ENCODE results near the gene ZNF75A.
A peak's percentile ranks its signal among the peaks of the same experiment; 100 is the strongest.
"Not testable (repeated sequence)": the region's sequence is repeated elsewhere in the genome, so short reads cannot be mapped to it uniquely, and the experiment has no call there.

ZNF75A gene

GRCh38 chr16:3305109-3306068 lies at the start of gene ZNF75A, which contains the start of gene TIGD7:
ZNF75A (plus strand) TSS chr16:3305497; CDS start chr16:3308429, 2,932 bp downstream.
TIGD7 (minus strand) TSS chr16:3305430; CDS start chr16:3300614, 4,816 bp downstream.
- no peaks in the 10 kb centered on the region for H3K4me1 ChIP-seq (ENCODE audit: control insufficient read depth, insufficient read depth, low read length)
- H3K4me3 ChIP-seq (ENCODE audit: low read depth, low read length) = peak within 1 kb of the TSS; percentile 87
- peak within 1 kb of the TSS; percentile 96 for H3K9ac ChIP-seq (ENCODE audit: low read length)
- H3K27ac ChIP-seq (ENCODE audit: low read depth, low read length) = peak within 1 kb of the TSS; percentile 93
- H3K9me3 ChIP-seq (ENCODE audit: control insufficient read depth, insufficient read depth, low read depth, low read length) = peaks cover 65% of the 10 kb centered on the region
- peaks cover 45% of the 10 kb centered on the region for H3K36me3 ChIP-seq (ENCODE audit: control insufficient read depth, insufficient read depth, low read length)
- H3K27me3 ChIP-seq (ENCODE audit: control insufficient read depth, insufficient read depth, low read length) = no peaks in the 10 kb centered on the region

DNA sequence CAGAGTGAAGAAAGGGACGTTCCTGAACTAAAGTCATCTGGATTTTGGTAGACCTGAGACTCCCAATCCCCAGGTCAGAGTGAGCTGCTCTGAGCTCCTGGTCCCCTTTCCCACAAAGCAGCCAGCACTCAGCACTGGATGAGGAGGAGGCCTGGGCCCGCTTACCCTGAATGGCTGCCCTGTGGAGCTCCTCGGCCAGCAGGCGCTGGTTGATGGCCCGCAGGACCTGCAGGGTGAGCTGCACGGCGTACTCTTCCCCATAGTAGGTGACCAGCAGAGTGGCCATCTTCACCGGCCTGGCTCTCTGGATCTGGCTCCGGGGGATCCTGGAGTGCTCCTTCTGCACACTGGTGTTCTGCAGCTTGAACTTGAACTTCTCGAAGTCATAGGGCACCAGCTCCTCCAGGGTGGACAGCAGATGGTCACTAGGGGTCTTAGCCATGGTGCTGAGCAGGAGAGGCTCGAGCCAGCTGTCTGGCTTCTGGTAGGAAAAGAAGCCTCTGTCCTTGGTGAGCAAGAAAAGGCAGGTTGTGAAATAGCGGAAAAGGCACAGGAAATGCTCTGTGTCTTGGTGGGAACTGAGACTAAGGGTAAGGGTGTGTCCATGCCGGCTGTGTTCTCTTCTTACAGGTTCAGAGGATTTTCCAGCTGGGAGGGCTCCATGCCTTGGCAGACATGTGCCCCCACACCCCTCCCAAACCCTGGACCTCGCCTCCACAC lies 49.0 kb upstream of the ZNF75A start, which contains the start of gene MEFV:
Gene MEFV (minus strand): TSS at position 488 of the 720 bp plus-strand sequence. CDS start 46 bp downstream, at position 442.
- H3K4me3 ChIP-seq (ENCODE audit: low read depth, low read length) = no peak within 1 kb of the TSS
- no peak within 1 kb of the TSS for H3K27ac ChIP-seq (ENCODE audit: low read depth, low read length)
- H3K27me3 ChIP-seq (ENCODE audit: control insufficient read depth, insufficient read depth, low read length) = peaks cover 5% of the 10 kb centered on the region; the same call in 1 of the 2 replicates
- no peaks in the 10 kb centered on the region for H3K4me1 ChIP-seq (ENCODE audit: control insufficient read depth, insufficient read depth, low read length)
- H3K36me3 ChIP-seq (ENCODE audit: control insufficient read depth, insufficient read depth, low read length) = no peaks in the 10 kb centered on the region
- H3K9me3 ChIP-seq (ENCODE audit: control insufficient read depth, insufficient read depth, low read depth, low read length) = no peaks in the 10 kb centered on the region
- H3K9ac ChIP-seq (ENCODE audit: low read length) = no peak within 1 kb of the TSS

DNA sequence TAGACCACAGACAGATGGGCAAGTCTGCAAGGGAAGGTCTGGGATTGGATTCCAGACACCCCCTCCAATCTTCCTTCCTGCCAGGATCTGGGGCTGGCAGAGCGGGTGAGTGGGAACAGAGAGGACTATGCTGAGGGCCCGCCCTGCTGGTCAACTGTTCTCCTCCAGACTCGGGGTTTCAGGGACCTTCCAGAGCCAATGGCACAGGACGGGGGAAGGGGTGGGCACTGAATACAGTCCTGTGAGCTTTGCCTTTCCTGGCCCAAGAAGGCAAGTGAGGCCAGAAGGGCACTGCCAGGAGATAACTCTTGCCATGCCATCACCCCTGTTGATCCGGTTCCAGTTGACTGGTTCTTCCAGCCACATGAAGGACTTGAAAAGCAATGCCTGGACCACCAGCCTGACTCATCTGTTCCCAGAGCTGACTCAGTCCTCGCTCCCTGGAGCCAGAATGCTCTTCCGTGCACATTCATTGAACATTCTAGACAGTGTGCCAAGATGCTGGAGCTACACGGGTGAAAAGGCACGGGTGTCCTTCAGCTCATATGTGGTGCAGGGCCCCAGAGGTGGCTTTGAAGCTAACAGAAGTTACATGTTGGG lies 48.3 kb upstream of the ZNF75A start:
- Histone ChIP-seq H3K9ac (ENCODE audit: low read length) (no peak overlapping the region), H3K4me1 (ENCODE audit: control insufficient read depth, insufficient read depth, low read length) (no peaks in the 10 kb centered on the region), H3K4me3 (ENCODE audit: low read depth, low read length) (no peak overlapping the region), H3K36me3 (ENCODE audit: control insufficient read depth, insufficient read depth, low read length) (no peaks in the 10 kb centered on the region), H3K27ac (ENCODE audit: low read depth, low read length) (no peak overlapping the region), H3K9me3 (ENCODE audit: control insufficient read depth, insufficient read depth, low read depth, low read length) (no peaks in the 10 kb centered on the region), H3K27me3 (ENCODE audit: control insufficient read depth, insufficient read depth, low read length) (peaks cover 8% of the 10 kb centered on the region; the same call in 1 of the 2 replicates)

DNA sequence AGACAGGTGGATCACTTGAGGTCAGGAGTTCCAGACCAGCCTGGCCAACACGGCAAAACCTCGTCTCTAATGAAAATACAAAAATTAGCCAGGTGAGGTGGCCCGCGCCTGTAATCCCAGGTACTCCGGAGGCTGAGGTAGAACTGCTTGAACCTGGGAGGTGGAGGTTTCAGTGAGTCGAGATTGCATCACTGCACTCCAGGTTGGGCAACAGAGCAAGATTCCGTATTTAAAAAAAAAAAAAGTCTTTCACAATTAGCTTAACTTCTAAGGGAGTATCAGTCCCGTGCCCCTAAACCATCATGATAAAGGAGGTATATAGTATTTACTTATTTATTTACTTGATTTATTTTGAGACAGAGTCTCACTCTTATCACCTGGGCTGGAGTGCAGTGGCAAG lies 45.5 kb upstream of the ZNF75A start:
- no peak overlapping the region for H3K27ac ChIP-seq (ENCODE audit: low read depth, low read length)
- no peak overlapping the region for H3K4me3 ChIP-seq (ENCODE audit: low read depth, low read length)
- no peak overlapping the region for H3K9ac ChIP-seq (ENCODE audit: low read length)
- no peaks in the 10 kb centered on the region for H3K4me1 ChIP-seq (ENCODE audit: control insufficient read depth, insufficient read depth, low read length)
- H3K27me3 ChIP-seq (ENCODE audit: control insufficient read depth, insufficient read depth, low read length) = peaks cover 22% of the 10 kb centered on the region; the same call in 1 of the 2 replicates
- no peaks in the 10 kb centered on the region for H3K36me3 ChIP-seq (ENCODE audit: control insufficient read depth, insufficient read depth, low read length)
- peaks cover 3% of the 10 kb centered on the region; the same call in 1 of the 2 replicates for H3K9me3 ChIP-seq (ENCODE audit: control insufficient read depth, insufficient read depth, low read depth, low read length)

DNA sequence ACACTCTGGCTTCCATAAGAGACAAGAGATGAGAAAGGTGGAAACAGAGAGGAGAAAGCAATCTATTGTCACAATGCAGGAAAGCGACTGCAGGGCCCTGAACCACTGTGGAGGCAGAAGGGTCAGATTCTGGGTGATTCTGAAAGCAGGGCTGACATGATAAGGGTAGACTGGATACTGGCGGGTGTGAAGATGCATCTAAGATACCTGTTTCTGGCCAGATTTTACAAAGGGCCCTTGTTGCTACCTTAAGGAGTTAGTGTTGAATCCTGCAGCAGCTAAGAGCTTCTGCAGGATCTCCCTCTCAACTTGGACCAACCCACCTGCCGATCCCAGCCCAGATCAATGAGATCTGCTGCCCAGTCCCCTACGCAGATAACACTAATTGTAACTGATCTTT lies 42.8 kb upstream of the ZNF75A start:
- Histone ChIP-seq H3K27me3 (ENCODE audit: control insufficient read depth, insufficient read depth, low read length) (peaks cover 25% of the 10 kb centered on the region; the same call in 1 of the 2 replicates), H3K9me3 (ENCODE audit: control insufficient read depth, insufficient read depth, low read depth, low read length) (peaks cover 11% of the 10 kb centered on the region), H3K4me3 (ENCODE audit: low read depth, low read length) (no peak overlapping the region), H3K36me3 (ENCODE audit: control insufficient read depth, insufficient read depth, low read length) (no peaks in the 10 kb centered on the region), H3K27ac (ENCODE audit: low read depth, low read length) (no peak overlapping the region), H3K9ac (ENCODE audit: low read length) (no peak overlapping the region), H3K4me1 (ENCODE audit: control insufficient read depth, insufficient read depth, low read length) (no peaks in the 10 kb centered on the region)

GRCh38 chr16:3264137-3265036 lies 40.9 kb upstream of the ZNF75A start:
- Histone ChIP-seq H3K4me1 (ENCODE audit: control insufficient read depth, insufficient read depth, low read length) (no peaks in the 10 kb centered on the region), H3K9ac (ENCODE audit: low read length) (peak overlapping the region; percentile 6), H3K9me3 (ENCODE audit: control insufficient read depth, insufficient read depth, low read depth, low read length) (peaks cover 11% of the 10 kb centered on the region)

DNA sequence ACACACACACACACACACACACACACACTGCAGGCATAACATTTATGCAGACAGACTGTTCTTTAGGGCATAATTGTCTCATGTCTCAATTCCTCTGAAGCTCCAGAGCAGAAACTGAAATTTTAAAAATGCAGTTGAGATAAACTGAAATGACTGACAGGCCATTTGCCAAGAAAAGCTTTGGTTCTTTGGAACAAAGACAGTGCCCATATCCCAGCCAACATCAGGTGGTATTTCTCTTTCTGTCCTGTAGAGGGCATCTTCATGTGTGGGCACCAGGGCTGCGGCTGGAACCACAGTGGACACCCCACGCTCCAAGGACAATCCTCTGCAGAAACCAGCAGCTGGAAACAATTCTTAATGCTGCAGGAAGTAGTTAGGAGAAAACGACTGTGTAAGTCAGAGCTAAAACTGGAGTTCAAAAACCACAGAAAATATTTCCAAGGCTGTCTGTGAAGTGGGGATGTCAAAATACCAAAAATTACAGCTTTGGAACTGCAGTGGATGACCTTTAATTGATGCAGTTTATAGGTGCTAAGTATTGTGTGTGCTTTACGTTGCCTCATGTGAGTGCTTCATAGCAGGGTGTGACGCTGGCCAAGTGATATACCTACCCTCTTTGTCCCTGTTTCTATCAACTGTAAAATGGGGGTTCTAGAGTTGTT lies 38.3 kb upstream of the ZNF75A start:
- Histone ChIP-seq H3K27ac (ENCODE audit: low read depth, low read length) (no peak overlapping the region), H3K4me1 (ENCODE audit: control insufficient read depth, insufficient read depth, low read length) (no peaks in the 10 kb centered on the region), H3K4me3 (ENCODE audit: low read depth, low read length) (no peak overlapping the region), H3K27me3 (ENCODE audit: control insufficient read depth, insufficient read depth, low read length) (peaks cover 17% of the 10 kb centered on the region; the same call in 1 of the 2 replicates), H3K9ac (ENCODE audit: low read length) (no peak overlapping the region), H3K36me3 (ENCODE audit: control insufficient read depth, insufficient read depth, low read length) (no peaks in the 10 kb centered on the region), H3K9me3 (ENCODE audit: control insufficient read depth, insufficient read depth, low read depth, low read length) (peaks cover 15% of the 10 kb centered on the region)

More at GRCh38 chr16:3264137-3265036, 40.9 kb upstream of the ZNF75A start:
- Histone ChIP-seq H3K36me3 (ENCODE audit: control insufficient read depth, insufficient read depth, low read length) (no peaks in the 10 kb centered on the region), H3K27me3 (ENCODE audit: control insufficient read depth, insufficient read depth, low read length) (peaks cover 20% of the 10 kb centered on the region; the same call in 1 of the 2 replicates), H3K27ac (ENCODE audit: low read depth, low read length) (no peak overlapping the region), H3K4me3 (ENCODE audit: low read depth, low read length) (peak overlapping the region; percentile 69)

GRCh38 chr16:3268294-3268693 lies 37.0 kb upstream of the ZNF75A start:
- no peaks in the 10 kb centered on the region for H3K4me1 ChIP-seq (ENCODE audit: control insufficient read depth, insufficient read depth, low read length)
- no peak overlapping the region for H3K4me3 ChIP-seq (ENCODE audit: low read depth, low read length)
- H3K9me3 ChIP-seq (ENCODE audit: control insufficient read depth, insufficient read depth, low read depth, low read length) = peaks cover 16% of the 10 kb centered on the region
- H3K9ac ChIP-seq (ENCODE audit: low read length) = no peak overlapping the region
- 0 out of 2 replicates have a peak, but pooled peaks cover 7% of the 10 kb centered on the region for H3K27me3 ChIP-seq (ENCODE audit: control insufficient read depth, insufficient read depth, low read length)
- H3K36me3 ChIP-seq (ENCODE audit: control insufficient read depth, insufficient read depth, low read length) = no peaks in the 10 kb centered on the region
- H3K27ac ChIP-seq (ENCODE audit: low read depth, low read length) = no peak overlapping the region

- not testable (repeated sequence) for H3K9ac ChIP-seq (ENCODE audit: low read length); H3K27me3 ChIP-seq (ENCODE audit: control insufficient read depth, insufficient read depth, low read length); H3K27ac ChIP-seq (ENCODE audit: low read depth, low read length); H3K36me3 ChIP-seq (ENCODE audit: control insufficient read depth, insufficient read depth, low read length); H3K4me3 ChIP-seq (ENCODE audit: low read depth, low read length); H3K4me1 ChIP-seq (ENCODE audit: control insufficient read depth, insufficient read depth, low read length); H3K9me3 ChIP-seq (ENCODE audit: control insufficient read depth, insufficient read depth, low read depth, low read length)
Measured at GRCh38 chr16:3270718-3271117, 34.6 kb upstream of the ZNF75A start.

Data from HUES6 (cell line).